DOHH2 (cell line): ENCODE measurements around the gene FKBP1B.

Experiments
- H3F3A ChIP-seq: fragments of 200-600 bp; sonication (generic), shearing (Covaris generic); 2 replicates; pipeline ENCODE4 v1.6.0; 2016; ENCODE audit warnings: antibody characterized with exemption, mild to moderate bottlenecking; ENCODE audit not compliant: control insufficient read depth, insufficient read depth
- H3K27ac ChIP-seq: fragments of 200-600 bp; sonication (generic); 2 replicates; pipeline ENCODE4 v1.5.1; 2014; ENCODE audit warnings: low read depth, mild to moderate bottlenecking, low read length, moderate library complexity
- H3K27me3 ChIP-seq: fragments of 200-600 bp; sonication (generic); 2 replicates; pipeline ENCODE4 v1.6.1; 2014; ENCODE audit warnings: mild to moderate bottlenecking, low read length, mixed read lengths; ENCODE audit not compliant: control insufficient read depth
- H3K36me3 ChIP-seq: fragments of 200-600 bp; sonication (generic); 2 replicates; pipeline ENCODE4 v1.6.1; 2014; ENCODE audit warnings: mild to moderate bottlenecking, low read length, moderate library complexity, mixed read lengths; ENCODE audit not compliant: control insufficient read depth
- H3K4me1 ChIP-seq: fragments of 200-600 bp; sonication (generic); 2 replicates; pipeline ENCODE4 v1.6.1; 2014; ENCODE audit warnings: mild to moderate bottlenecking, low read length, mixed read lengths; ENCODE audit not compliant: control insufficient read depth
- H3K4me2 ChIP-seq: fragments of 200-600 bp; sonication (generic); 2 replicates; pipeline ENCODE4 v1.6.0; 2014; ENCODE audit warnings: mild to moderate bottlenecking, low read length, moderate library complexity
- H3K4me3 ChIP-seq: fragments of 200-600 bp; sonication (generic); 2 replicates; pipeline ENCODE4 v1.5.1; 2014; ENCODE audit warnings: mild to moderate bottlenecking, low read length, mixed read lengths
- H3K79me2 ChIP-seq: fragments of 200-600 bp; sonication (generic); 2 replicates; pipeline ENCODE4 v1.6.1; 2014; ENCODE audit warnings: mild to moderate bottlenecking, low read length, mixed read lengths; ENCODE audit not compliant: control insufficient read depth
- H3K9me2 ChIP-seq: fragments of 200-600 bp; sonication (generic); replicated peaks from 2 replicates; pipeline ENCODE4 v1.6.1; 2014; ENCODE audit warnings: mild to moderate bottlenecking, low read length, mixed read lengths; ENCODE audit not compliant: control insufficient read depth
- H3K9me3 ChIP-seq: fragments of 200-600 bp; sonication (generic); 2 replicates; pipeline ENCODE4 v1.6.1; 2014; ENCODE audit warnings: antibody characterized with exemption, low read length, mixed read lengths; ENCODE audit not compliant: control insufficient read depth, insufficient read depth
- H4K20me1 ChIP-seq: fragments of 200-600 bp; sonication (generic); 2 replicates; pipeline ENCODE4 v1.6.0; 2014; ENCODE audit warnings: low read depth, mild to moderate bottlenecking, antibody characterized with exemption, low read length, moderate library complexity; ENCODE audit not compliant: control insufficient read depth, insufficient read depth
- EZH2phosphoT487 ChIP-seq: fragments of 200-600 bp; sonication (generic); IDR thresholded peaks from 2 replicates; pipeline ENCODE4 v1.6.1; 2017; ENCODE audit warnings: borderline replicate concordance, mild to moderate bottlenecking, antibody characterized with exemption, low read length, moderate library complexity, mixed read lengths
- TF ChIP-seq, protein P1 (sequence below): fragments of 200-600 bp; sonication (generic); IDR thresholded peaks from one replicate; pipeline ENCODE4 v1.5.1; 2014; ENCODE audit warnings: antibody characterized with exemption, mild to moderate bottlenecking, low read depth, low read length; ENCODE audit not compliant: poor library complexity, severe bottlenecking

Gene FKBP1B

DNA sequence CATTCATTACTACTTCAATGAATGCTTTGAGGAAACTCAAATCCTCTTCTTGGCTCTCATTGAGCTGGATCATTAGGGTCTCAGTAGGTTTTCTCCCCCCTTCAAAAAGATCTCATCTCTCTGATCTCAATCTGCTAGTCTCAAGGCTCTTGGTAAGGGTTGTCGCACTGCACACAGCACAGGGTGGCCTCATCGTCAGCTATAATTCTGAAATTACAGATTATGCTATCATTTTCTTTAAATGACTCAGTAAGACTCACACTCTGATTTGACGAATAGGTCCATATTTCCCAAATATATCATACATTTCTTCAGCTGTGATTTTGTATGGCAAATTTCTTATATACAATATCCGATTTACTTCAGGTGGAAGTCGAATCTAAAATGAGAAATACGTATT is 24.3 kb downstream of the FKBP1B start:
- Histone ChIP-seq H4K20me1 (no peaks in the 10 kb centered on the region), H3K4me3 (no peak overlapping the region), H3F3A (0 out of 2 replicates have a peak, but pooled peaks cover 7% of the 10 kb centered on the region), H3K4me1 (peaks cover 20% of the 10 kb centered on the region), H3K27ac (no peak overlapping the region), H3K27me3 (no peaks in the 10 kb centered on the region), H3K9me3 (no peaks in the 10 kb centered on the region), H3K79me2 (peaks cover 56% of the 10 kb centered on the region), H3K9me2 (no peaks in the 10 kb centered on the region), H3K4me2 (no peak overlapping the region), H3K36me3 (peaks cover 52% of the 10 kb centered on the region)
- no peak for TF ChIP-seq EZH2phosphoT487
- TF ChIP-seq, protein P1, sequence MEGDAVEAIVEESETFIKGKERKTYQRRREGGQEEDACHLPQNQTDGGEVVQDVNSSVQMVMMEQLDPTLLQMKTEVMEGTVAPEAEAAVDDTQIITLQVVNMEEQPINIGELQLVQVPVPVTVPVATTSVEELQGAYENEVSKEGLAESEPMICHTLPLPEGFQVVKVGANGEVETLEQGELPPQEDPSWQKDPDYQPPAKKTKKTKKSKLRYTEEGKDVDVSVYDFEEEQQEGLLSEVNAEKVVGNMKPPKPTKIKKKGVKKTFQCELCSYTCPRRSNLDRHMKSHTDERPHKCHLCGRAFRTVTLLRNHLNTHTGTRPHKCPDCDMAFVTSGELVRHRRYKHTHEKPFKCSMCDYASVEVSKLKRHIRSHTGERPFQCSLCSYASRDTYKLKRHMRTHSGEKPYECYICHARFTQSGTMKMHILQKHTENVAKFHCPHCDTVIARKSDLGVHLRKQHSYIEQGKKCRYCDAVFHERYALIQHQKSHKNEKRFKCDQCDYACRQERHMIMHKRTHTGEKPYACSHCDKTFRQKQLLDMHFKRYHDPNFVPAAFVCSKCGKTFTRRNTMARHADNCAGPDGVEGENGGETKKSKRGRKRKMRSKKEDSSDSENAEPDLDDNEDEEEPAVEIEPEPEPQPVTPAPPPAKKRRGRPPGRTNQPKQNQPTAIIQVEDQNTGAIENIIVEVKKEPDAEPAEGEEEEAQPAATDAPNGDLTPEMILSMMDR: no peak

DNA sequence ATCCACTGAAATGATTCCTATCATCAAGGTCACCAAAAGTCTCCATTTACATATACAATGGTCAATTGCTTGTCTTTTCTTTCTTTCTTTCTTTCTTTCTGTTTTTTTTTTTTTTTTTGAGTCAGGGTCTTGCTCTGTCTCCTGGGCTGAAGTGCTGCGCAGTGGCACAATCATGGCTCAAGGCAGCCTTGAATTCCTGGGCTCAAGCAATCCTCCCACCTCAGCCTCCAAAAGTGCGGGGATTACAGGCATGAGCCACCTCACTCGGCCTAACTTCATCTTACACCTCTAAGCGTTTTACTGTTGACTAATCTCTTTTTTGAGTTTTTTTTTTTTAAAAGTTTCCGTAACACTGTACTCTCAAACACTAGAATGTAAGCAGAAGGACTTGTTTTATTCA is 25.7 kb downstream of the FKBP1B start:
- Histone ChIP-seq H3K79me2 (peaks cover 52% of the 10 kb centered on the region), H4K20me1 (no peaks in the 10 kb centered on the region), H3K4me1 (peaks cover 20% of the 10 kb centered on the region), H3K27me3 (no peaks in the 10 kb centered on the region), H3K9me3 (no peaks in the 10 kb centered on the region), H3F3A (0 out of 2 replicates have a peak, but pooled peaks cover 7% of the 10 kb centered on the region), H3K27ac (no peak overlapping the region), H3K4me2 (peak overlapping the region; percentile 73), H3K36me3 (peaks cover 40% of the 10 kb centered on the region), H3K9me2 (no peaks in the 10 kb centered on the region), H3K4me3 (peak overlapping the region; percentile 93)
- TF ChIP-seq EZH2phosphoT487: no peak
- TF ChIP-seq, protein P1: no peak

DNA sequence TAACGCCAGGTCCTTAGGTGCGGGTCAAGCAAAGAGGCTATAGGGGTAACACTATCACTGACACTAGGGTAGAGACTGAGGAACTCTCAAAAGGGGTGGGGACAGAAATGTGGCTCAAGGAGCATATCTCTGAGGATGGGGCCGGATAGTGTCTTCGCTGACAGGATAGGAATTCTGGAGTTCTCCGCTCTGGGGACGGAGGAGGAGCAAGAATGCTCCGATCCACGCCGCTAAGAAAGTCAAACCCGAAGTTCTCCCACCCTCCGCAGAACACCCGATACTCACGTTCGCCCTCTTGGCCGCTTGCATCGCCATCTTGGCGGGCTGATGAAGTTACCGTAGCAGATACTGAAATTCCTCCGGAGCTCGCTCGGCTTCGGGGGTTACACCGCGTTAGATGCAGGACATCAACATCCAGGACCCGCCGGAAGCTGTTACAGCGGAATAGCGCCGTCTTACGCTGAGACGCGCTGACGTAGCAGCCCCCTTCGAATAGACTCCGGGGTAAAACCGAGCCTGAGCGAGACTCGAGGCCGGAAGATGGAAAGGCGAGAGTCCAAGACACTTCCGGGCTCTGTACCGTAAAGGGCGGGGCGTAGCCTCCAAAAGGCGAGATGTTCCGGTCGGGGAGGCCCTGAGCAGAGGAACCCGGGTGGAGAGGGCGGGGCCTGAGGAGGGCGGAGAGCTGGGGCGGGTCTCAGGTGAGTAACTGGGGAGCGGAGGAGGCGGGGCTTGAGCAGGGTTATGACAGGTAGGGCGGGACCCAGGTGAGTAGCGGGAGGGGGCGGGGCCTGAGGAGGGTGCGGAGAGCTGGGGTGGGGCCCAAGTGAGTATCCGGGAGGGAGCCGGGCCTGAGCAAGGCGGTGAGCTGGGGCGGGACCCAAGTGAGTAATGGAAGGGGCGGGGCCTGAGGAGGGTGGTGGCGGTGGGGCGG is 26.6 kb downstream of the FKBP1B start, which contains the start of gene SF3B6:
SF3B6 (minus strand) TSS at position 412 of the 934 bp plus-strand sequence; CDS start at position 315, 97 bp downstream.
- Histone ChIP-seq H3K9me3 (no peaks in the 10 kb centered on the region), H3F3A (0 out of 2 replicates have a peak, but pooled peaks cover 7% of the 10 kb centered on the region), H3K4me3 (peak within 1 kb of the TSS; percentile 93), H3K79me2 (peaks cover 48% of the 10 kb centered on the region), H3K36me3 (peaks cover 35% of the 10 kb centered on the region), H3K27me3 (no peaks in the 10 kb centered on the region), H3K9me2 (no peaks in the 10 kb centered on the region), H3K4me1 (peaks cover 20% of the 10 kb centered on the region), H3K27ac (peak within 1 kb of the TSS; percentile 51), H4K20me1 (no peaks in the 10 kb centered on the region), H3K4me2 (peak within 1 kb of the TSS; percentile 73)
- TF ChIP-seq EZH2phosphoT487: no peak
- TF ChIP-seq, protein P1: no peak
